Measurements from ENCODE around the gene LYSMD4. TPM values are rescaled to one million over a fixed set of nuclear protein-coding genes. Genes with fewer than 3 reads are reported as not detected.
A peak's percentile ranks its signal among the peaks of the same experiment; 100 is the strongest.

Gene LYSMD4
- total RNA-seq, 1 donor from 2014 or later = 6.1 TPM

GRCh38 chr15:99732124-99732750, 1.0 kb downstream of the LYSMD4 start:
- Mint-ChIP-seq H3K4me1 (peaks cover 14% of the 10 kb centered on the region), H3K27ac (peak overlapping the region; percentile 30), H3K27me3 (no peaks in the 10 kb centered on the region), H3K9me3 (no peaks in the 10 kb centered on the region), H3K36me3 (ENCODE audit: low read depth) (no peaks in the 10 kb centered on the region), H3K4me3 (peak overlapping the region; percentile 85)
- intact Hi-C loops (cut with micrococcal nuclease) = loop anchor here (2.0 to 10.0 kb wide), 5 partner anchors 23 to 1087 kb away; partner anchors contain the start of genes ASB7, IGF1R and LINS1
- no peak for TF ChIP-seq CTCF (IDR thresholded peaks at IDR 0.05)
- POLR2A ChIA-PET = interaction anchor here (0.6 to 2.4 kb wide), 6 partner anchors 9 to 220 kb away, joined by 3 to 18 read pairs (median 4); no protein-coding TSS in a partner anchor
- no peak for ATAC-seq (ENCODE audit: low read depth)
- CTCF ChIA-PET = interaction anchor here (1.5 to 3.5 kb wide), 2 partner anchors 28 to 460 kb away, joined by 3 to 14 read pairs; no protein-coding TSS in a partner anchor
- no peak for DNase-seq

- TF ChIP-seq CTCF (IDR thresholded peaks at IDR 0.05) = no peak
- ChIA-PET POLR2A (interaction anchor here (2.4 kb wide), 1 partner anchor 28 kb away, joined by 18 read pairs; no protein-coding TSS in a partner anchor), CTCF (interaction anchor here (1.5 to 3.5 kb wide), 2 partner anchors 27 to 459 kb away, joined by 3 to 14 read pairs; no protein-coding TSS in a partner anchor)
- intact Hi-C loops (cut with micrococcal nuclease) = loop anchor here (2.0 to 10.0 kb wide), 5 partner anchors 23 to 1087 kb away; partner anchors contain the start of genes ASB7, IGF1R and LINS1
- ATAC-seq (ENCODE audit: low read depth) (no peak), DNase-seq (no peak)
- Mint-ChIP-seq H3K27me3 (no peaks in the 10 kb centered on the region), H3K36me3 (ENCODE audit: low read depth) (no peaks in the 10 kb centered on the region), H3K4me1 (peaks cover 14% of the 10 kb centered on the region), H3K9me3 (no peaks in the 10 kb centered on the region), H3K4me3 (peak overlapping the region; percentile 85), H3K27ac (no peak overlapping the region)
Measured at GRCh38 chr15:99731336-99732123, 1.7 kb downstream of the LYSMD4 start.

GRCh38 chr15:99729920-99730319, 3.3 kb downstream of the LYSMD4 start:
- Mint-ChIP-seq H3K4me1 (peaks cover 14% of the 10 kb centered on the region), H3K9me3 (no peaks in the 10 kb centered on the region), H3K4me3 (no peak overlapping the region), H3K27me3 (no peaks in the 10 kb centered on the region), H3K36me3 (ENCODE audit: low read depth) (no peaks in the 10 kb centered on the region), H3K27ac (no peak overlapping the region)
- POLR2A ChIA-PET = no interaction called here
- no peak for TF ChIP-seq CTCF (IDR thresholded peaks at IDR 0.05)
- no peak for ATAC-seq (ENCODE audit: low read depth)
- CTCF ChIA-PET = interaction anchor here (1.4 kb wide), 2 partner anchors 26 to 458 kb away, joined by 5 to 8 read pairs; no protein-coding TSS in a partner anchor
- intact Hi-C loops (cut with micrococcal nuclease) = loop anchor here (5.0 to 10.0 kb wide), 3 partner anchors 197 to 1085 kb away; partner anchors contain the start of genes ASB7, IGF1R and LINS1
- no peak for DNase-seq

GRCh38 chr15:99729327-99729726, 3.9 kb downstream of the LYSMD4 start:
- intact Hi-C loops (cut with micrococcal nuclease) = no loop called here
- Mint-ChIP-seq H3K36me3 (ENCODE audit: low read depth) (no peaks in the 10 kb centered on the region), H3K27ac (no peak overlapping the region), H3K4me3 (no peak overlapping the region), H3K27me3 (no peaks in the 10 kb centered on the region), H3K9me3 (no peaks in the 10 kb centered on the region), H3K4me1 (peaks cover 12% of the 10 kb centered on the region)
- no peak for TF ChIP-seq CTCF (IDR thresholded peaks at IDR 0.05)
- ATAC-seq (ENCODE audit: low read depth) (no peak), DNase-seq (no peak)
- ChIA-PET POLR2A (no interaction called here), CTCF (interaction anchor here (1.4 kb wide), 2 partner anchors 25 to 457 kb away, joined by 5 to 8 read pairs; no protein-coding TSS in a partner anchor)

GRCh38 chr15:99728916-99729315, 4.3 kb downstream of the LYSMD4 start:
- no peaks in the 10 kb centered on the region for H3K9me3 Mint-ChIP-seq
- TF ChIP-seq CTCF (IDR thresholded peaks at IDR 0.05) = no peak
- DNase-seq (no peak), ATAC-seq (ENCODE audit: low read depth) (no peak)
- POLR2A ChIA-PET = no interaction called here
- no peak overlapping the region for H3K4me3 Mint-ChIP-seq
- no peak overlapping the region for H3K27ac Mint-ChIP-seq
- CTCF ChIA-PET = interaction anchor here (1.4 kb wide), 1 partner anchor 25 kb away, joined by 5 read pairs; no protein-coding TSS in a partner anchor
- no peaks in the 10 kb centered on the region for H3K27me3 Mint-ChIP-seq
- peaks cover 11% of the 10 kb centered on the region for H3K4me1 Mint-ChIP-seq
- intact Hi-C loops (cut with micrococcal nuclease) = no loop called here
- no peaks in the 10 kb centered on the region for H3K36me3 Mint-ChIP-seq (ENCODE audit: low read depth)

Measured in activated B cell treated with CpG ODN at 0.5 μM for 24 hours (primary cell).